ENCODE data around the gene SLC6A12. TPM values are rescaled to one million over a fixed set of nuclear protein-coding genes. Genes with fewer than 3 reads are reported as not detected.

SLC6A12 gene
- total RNA-seq, 1 donor from 2014 or later = 14.2 TPM

DNA sequence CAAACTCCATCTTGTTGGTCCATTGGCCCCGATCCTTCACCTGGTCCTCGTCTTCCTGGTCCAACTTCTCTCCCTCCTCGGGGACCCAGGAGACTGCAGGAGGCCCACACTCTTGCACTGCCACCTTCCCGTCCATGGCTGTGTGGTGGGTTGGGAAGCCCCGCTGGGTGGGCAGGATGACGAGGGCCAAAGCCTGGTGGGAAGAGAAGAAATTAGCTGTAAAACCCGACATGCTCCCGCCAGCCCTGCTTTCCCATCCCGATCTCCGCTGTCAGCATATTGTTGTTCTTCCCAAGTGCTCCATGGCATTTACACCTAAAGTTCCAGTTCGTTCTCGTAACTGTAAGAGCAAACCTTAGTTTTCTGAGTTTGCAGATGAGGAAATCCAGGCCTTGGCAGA lies 4.1 kb downstream of the SLC6A12 start:
- Histone ChIP-seq H3K27ac (no peak overlapping the region), H3K27me3 (ENCODE audit: low read depth) (peaks cover 18% of the 10 kb centered on the region), H3K4me3 (no peak overlapping the region), H3K36me3 (no peaks in the 10 kb centered on the region), H3K4me1 (peaks cover 13% of the 10 kb centered on the region), H3K9me3 (no peaks in the 10 kb centered on the region)
- intact Hi-C loops (cut with DNase I) = no loop called here
- TF ChIP-seq, protein P1, sequence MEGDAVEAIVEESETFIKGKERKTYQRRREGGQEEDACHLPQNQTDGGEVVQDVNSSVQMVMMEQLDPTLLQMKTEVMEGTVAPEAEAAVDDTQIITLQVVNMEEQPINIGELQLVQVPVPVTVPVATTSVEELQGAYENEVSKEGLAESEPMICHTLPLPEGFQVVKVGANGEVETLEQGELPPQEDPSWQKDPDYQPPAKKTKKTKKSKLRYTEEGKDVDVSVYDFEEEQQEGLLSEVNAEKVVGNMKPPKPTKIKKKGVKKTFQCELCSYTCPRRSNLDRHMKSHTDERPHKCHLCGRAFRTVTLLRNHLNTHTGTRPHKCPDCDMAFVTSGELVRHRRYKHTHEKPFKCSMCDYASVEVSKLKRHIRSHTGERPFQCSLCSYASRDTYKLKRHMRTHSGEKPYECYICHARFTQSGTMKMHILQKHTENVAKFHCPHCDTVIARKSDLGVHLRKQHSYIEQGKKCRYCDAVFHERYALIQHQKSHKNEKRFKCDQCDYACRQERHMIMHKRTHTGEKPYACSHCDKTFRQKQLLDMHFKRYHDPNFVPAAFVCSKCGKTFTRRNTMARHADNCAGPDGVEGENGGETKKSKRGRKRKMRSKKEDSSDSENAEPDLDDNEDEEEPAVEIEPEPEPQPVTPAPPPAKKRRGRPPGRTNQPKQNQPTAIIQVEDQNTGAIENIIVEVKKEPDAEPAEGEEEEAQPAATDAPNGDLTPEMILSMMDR (IDR thresholded peaks at IDR 0.05) = no peak
- ATAC-seq = no peak
- no peak for DNase-seq

DNA sequence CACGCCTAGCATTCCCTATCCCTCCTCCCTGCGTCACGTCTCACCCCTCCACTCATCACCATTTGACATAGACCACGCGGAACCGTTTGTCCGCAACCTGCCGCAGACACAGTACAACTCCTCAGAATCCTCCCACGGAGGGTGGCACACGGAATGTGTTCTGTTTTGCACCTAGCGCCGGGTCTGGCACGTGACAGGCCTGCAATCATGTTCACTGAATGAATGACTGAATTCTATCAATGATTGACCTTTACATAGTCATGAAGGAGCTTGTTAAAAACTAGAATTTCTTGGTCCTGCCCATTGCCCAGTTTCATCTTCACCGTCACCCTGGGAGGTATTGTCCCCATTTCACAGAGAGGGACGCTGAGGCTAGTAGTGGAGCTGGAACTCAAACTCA lies 4.7 kb downstream of the SLC6A12 start:
- H3K27me3 ChIP-seq (ENCODE audit: low read depth) = peaks cover 24% of the 10 kb centered on the region

GRCh38 chr12:208813-209212 lies 5.1 kb downstream of the SLC6A12 start:
- ATAC-seq = no peak
- Histone ChIP-seq H3K4me3 (no peak overlapping the region), H3K27ac (no peak overlapping the region), H3K27me3 (ENCODE audit: low read depth) (peaks cover 27% of the 10 kb centered on the region), H3K4me1 (peaks cover 20% of the 10 kb centered on the region), H3K9me3 (no peaks in the 10 kb centered on the region), H3K36me3 (no peaks in the 10 kb centered on the region)
- intact Hi-C loops (cut with DNase I) = no loop called here
- no peak for DNase-seq
- TF ChIP-seq, protein P1 (IDR thresholded peaks at IDR 0.05) = no peak

More for the DNA sequence above, 4.7 kb downstream of the SLC6A12 start:
- ATAC-seq (no peak), DNase-seq (no peak)
- TF ChIP-seq, protein P1 (IDR thresholded peaks at IDR 0.05) = no peak
- intact Hi-C loops (cut with DNase I) = no loop called here
- Histone ChIP-seq H3K4me1 (peaks cover 16% of the 10 kb centered on the region), H3K36me3 (no peaks in the 10 kb centered on the region), H3K9me3 (no peaks in the 10 kb centered on the region), H3K4me3 (no peak overlapping the region), H3K27ac (no peak overlapping the region)

DNA sequence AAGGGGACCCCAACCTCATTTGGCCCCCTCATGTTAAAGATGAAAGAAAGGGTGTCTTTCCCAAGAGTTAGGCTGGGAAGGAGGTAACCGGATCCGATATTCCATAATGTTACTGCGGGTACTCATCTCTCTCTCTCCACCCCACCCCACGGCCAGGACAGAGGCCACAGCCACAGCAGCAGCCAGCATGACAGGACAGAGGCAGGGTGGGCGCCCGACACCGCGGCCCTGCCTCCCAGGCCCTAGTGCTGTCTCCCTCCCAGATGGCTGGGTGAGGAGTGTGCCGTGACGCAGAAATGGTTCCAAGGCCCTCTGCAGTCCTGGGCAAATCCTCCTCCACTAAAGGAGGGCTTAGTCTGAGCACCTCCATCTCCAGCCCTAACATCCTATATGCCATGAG lies 6.2 kb downstream of the SLC6A12 start:
- TF ChIP-seq, protein P1 (IDR thresholded peaks at IDR 0.05) = no peak
- DNase-seq (no peak), ATAC-seq (no peak)
- Histone ChIP-seq H3K4me1 (peaks cover 12% of the 10 kb centered on the region), H3K9me3 (no peaks in the 10 kb centered on the region), H3K36me3 (no peaks in the 10 kb centered on the region), H3K27me3 (ENCODE audit: low read depth) (peaks cover 26% of the 10 kb centered on the region), H3K4me3 (no peak overlapping the region), H3K27ac (no peak overlapping the region)
- intact Hi-C loops (cut with DNase I) = no loop called here

DNA sequence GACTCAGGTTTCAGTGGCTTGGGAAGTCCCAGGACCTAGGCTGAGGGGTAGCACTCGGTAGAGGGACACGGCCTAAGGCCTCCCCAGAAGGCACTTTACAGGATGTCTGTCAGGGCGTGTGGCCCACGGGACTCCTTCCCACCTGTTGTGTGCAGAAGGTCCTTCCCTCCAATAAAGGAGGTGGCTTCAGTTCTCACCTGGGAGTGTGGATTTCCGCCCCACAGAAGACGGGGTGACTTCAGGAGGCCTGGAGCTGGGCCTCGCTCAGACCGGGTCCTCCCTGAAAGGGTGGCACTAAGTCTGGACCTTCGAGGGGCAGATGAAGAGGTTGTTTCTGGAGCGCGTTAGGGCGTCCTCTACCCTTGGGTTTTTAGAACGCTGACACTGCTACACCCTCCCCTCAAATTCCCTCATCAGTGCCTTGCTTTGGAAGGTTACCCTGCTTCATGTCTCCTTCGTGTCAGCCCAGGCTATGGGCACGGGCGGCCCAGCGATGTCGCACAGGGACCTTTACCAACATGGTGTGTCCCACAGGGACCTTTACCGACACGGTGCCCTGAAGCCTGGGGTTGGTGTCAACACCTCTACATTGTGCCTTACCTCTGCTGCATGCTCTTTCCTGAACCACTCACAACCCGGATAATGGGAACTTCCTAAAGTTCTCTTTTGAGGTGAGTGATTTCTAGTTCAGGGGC lies 7.1 kb downstream of the SLC6A12 start:
- Histone ChIP-seq H3K36me3 (no peaks in the 10 kb centered on the region), H3K27ac (no peak overlapping the region), H3K9me3 (no peaks in the 10 kb centered on the region), H3K4me3 (no peak overlapping the region), H3K27me3 (ENCODE audit: low read depth) (peaks cover 26% of the 10 kb centered on the region), H3K4me1 (peaks cover 9% of the 10 kb centered on the region)
- no peak for ATAC-seq
- TF ChIP-seq, protein P1 (IDR thresholded peaks at IDR 0.05) = no peak
- no peak for DNase-seq
- intact Hi-C loops (cut with DNase I) = no loop called here
